IMR-90 (cell line): ENCODE measurements around the gene PRAMEF9. TPM values are rescaled to one million over a fixed set of nuclear protein-coding genes. Genes with fewer than 3 reads are reported as not detected.
"Not testable (repeated sequence)": the region's sequence is repeated elsewhere in the genome, so short reads cannot be mapped to it uniquely, and the experiment has no call there.

Experiments used
- ATAC-seq: fragments of 200-7000 bp; cut with Tn5 transposase; 2 replicates; pipeline ENCODE4 v1.9.1; 2020; ENCODE audit warnings: low read depth, mild to moderate bottlenecking, moderate library complexity
- BruUV-seq: library from RNA; stranded (reverse); fragments of 400-500 nt; replicated peaks from 2 replicates; lab custom pipeline; 2021; lab: Mats Ljungman, UMichigan
- CTCF ChIA-PET: fragments of 300-600 bp; formaldehyde crosslinking; extraction: SDS; loops from one replicate; lab custom pipeline; 2021; ENCODE audit warnings: antibody characterized with exemption; lab: Yijun Ruan, JAX
- POLR2A ChIA-PET: fragments of 300-600 bp; sonication (Branson Sonifier 250); formaldehyde crosslinking; loops from one replicate; lab custom pipeline; 2022; ENCODE audit warnings: antibody characterized with exemption; ENCODE audit not compliant: unreplicated experiment; lab: Charles Lee
- DNase-seq: peaks from one replicate; pipeline ENCODE4 v3.0.0; 2013
- H2AFZ ChIP-seq: replicated peaks from 2 replicates; pipeline ENCODE3; 2013; ENCODE audit warnings: low read length, mild to moderate bottlenecking; ENCODE audit not compliant: poor library complexity
- H2AK5ac ChIP-seq: 2 replicates; pipeline ENCODE4 v1.6.1; 2013; ENCODE audit warnings: low read depth, low read length, inconsistent platforms
- H2AK9ac ChIP-seq: replicated peaks from 2 replicates; pipeline ENCODE3; 2013; ENCODE audit warnings: mild to moderate bottlenecking, low read depth, low read length, moderate library complexity; ENCODE audit not compliant: poor library complexity
- H2BK120ac ChIP-seq: 2 replicates; pipeline ENCODE4 v1.6.1; 2013; ENCODE audit warnings: low read depth, low read length, inconsistent platforms
- H2BK15ac ChIP-seq: 3 replicates; pipeline ENCODE4 v1.6.1; 2013; ENCODE audit warnings: low read depth, low read length, inconsistent platforms
- H2BK20ac ChIP-seq: 2 replicates; pipeline ENCODE4 v1.6.1; 2013; ENCODE audit warnings: low read depth, mild to moderate bottlenecking, inconsistent platforms, low read length, moderate library complexity
- H2BK5ac ChIP-seq: 2 replicates; pipeline ENCODE4 v1.6.1; 2013; ENCODE audit warnings: mild to moderate bottlenecking, low read depth, low read length, inconsistent platforms; ENCODE audit not compliant: poor library complexity, severe bottlenecking
- H3K14ac ChIP-seq: replicated peaks from 2 replicates; pipeline ENCODE4 v1.6.1; 2013; ENCODE audit warnings: low read depth, low read length, inconsistent platforms
- H3K18ac ChIP-seq: 2 replicates; pipeline ENCODE4 v1.6.1; 2013; ENCODE audit warnings: low read depth, low read length, control low read depth
- H3K23ac ChIP-seq: 2 replicates; pipeline ENCODE4 v1.6.1; 2013; ENCODE audit warnings: low read depth, low read length, inconsistent platforms
- H3K27ac ChIP-seq: 2 replicates; pipeline ENCODE4 v1.5.1; 2013; ENCODE audit warnings: mild to moderate bottlenecking, control low read depth, low read length; ENCODE audit not compliant: insufficient read depth
- H3K27me3 ChIP-seq: 2 replicates; pipeline ENCODE4 v1.6.1; 2013; ENCODE audit warnings: low read length; ENCODE audit not compliant: control insufficient read depth, insufficient read depth
- H3K36me3 ChIP-seq: 2 replicates; pipeline ENCODE4 v1.6.1; 2013; ENCODE audit warnings: low read length, mixed read lengths; ENCODE audit not compliant: control insufficient read depth, insufficient read depth
- H3K4ac ChIP-seq: 2 replicates; pipeline ENCODE4 v1.6.1; 2013; ENCODE audit warnings: low read depth, low read length, inconsistent platforms
- H3K4me1 ChIP-seq: 2 replicates; pipeline ENCODE4 v1.6.1; 2013; ENCODE audit warnings: low read length, mixed read lengths; ENCODE audit not compliant: control insufficient read depth, insufficient read depth
- H3K4me2 ChIP-seq: 2 replicates; pipeline ENCODE4 v1.6.1; 2013; ENCODE audit warnings: low read depth, mild to moderate bottlenecking, control low read depth, low read length, moderate library complexity
- H3K4me3 ChIP-seq: 2 replicates; pipeline ENCODE4 v1.5.1; 2013; ENCODE audit warnings: low read depth, mild to moderate bottlenecking, control low read depth, low read length, moderate library complexity; ENCODE audit not compliant: insufficient read depth
- H3K56ac ChIP-seq: 2 replicates; pipeline ENCODE4 v1.6.1; 2013; ENCODE audit warnings: low read length, inconsistent platforms; ENCODE audit not compliant: insufficient read depth; ENCODE audit errors: extremely low read depth
- H3K79me1 ChIP-seq, 2 experiments: 2 replicates each; pipeline ENCODE4 v1.6.1; 2013; ENCODE audit warnings: low read length in 2 of 2, inconsistent platforms in 1 of 2, low read depth in 1 of 2
- H3K9ac ChIP-seq: 2 replicates; pipeline ENCODE4 v1.6.1; 2013; ENCODE audit warnings: low read depth, low read length, control low read depth
- H3K9me1 ChIP-seq: 2 replicates; pipeline ENCODE4 v1.6.1; 2013; ENCODE audit warnings: low read length, inconsistent platforms; ENCODE audit not compliant: insufficient read depth
- H3K9me3 ChIP-seq: 2 replicates; pipeline ENCODE4 v1.6.1; 2013; ENCODE audit warnings: low read length; ENCODE audit not compliant: control insufficient read depth, insufficient read depth
- H4K20me1 ChIP-seq: 2 replicates; pipeline ENCODE4 v1.6.1; 2013; ENCODE audit warnings: low read length, inconsistent platforms; ENCODE audit not compliant: insufficient read depth
- H4K5ac ChIP-seq: 2 replicates; pipeline ENCODE4 v1.6.1; 2013; ENCODE audit warnings: mild to moderate bottlenecking, low read depth, low read length, control low read depth
- H4K8ac ChIP-seq, 2 experiments: 2 replicates each; pipeline ENCODE4 v1.6.1; 2013; ENCODE audit warnings: low read depth in 2 of 2, low read length in 2 of 2, control low read depth in 1 of 2, inconsistent platforms in 1 of 2
- H4K91ac ChIP-seq: 2 replicates; pipeline ENCODE4 v1.6.1; 2013; ENCODE audit warnings: low read depth, low read length, inconsistent platforms; ENCODE audit not compliant: insufficient read depth
- WGBS, 2 experiments: methylation state at CpG; one replicate each; pipeline versions ENCODE4 v1.1.5 to v1.1.7; 2013; ENCODE audit warnings: missing lambda C conversion rate in 2 of 2; ENCODE audit not compliant: insufficient read length in 1 of 2; ENCODE audit errors: extremely low coverage in 2 of 2; 5-methylcytosine and 5-hydroxymethylcytosine counted together
- dilution Hi-C: fragments of 300-500 bp; cut with HindIII; formaldehyde crosslinking; loops from one replicate; pipeline ENCODE4 v1.14.3; 2018; ENCODE audit warnings: low sequenced_read_pairs; ENCODE audit not compliant: unreplicated experiment
- in situ Hi-C: fragments of 300-500 bp; cut with MboI; formaldehyde crosslinking; loops from 3 replicates; pipeline ENCODE4 v1.14.3; 2019; ENCODE audit warnings: low sequenced_read_pairs, inconsistent platforms, mixed read lengths
- intact Hi-C: fragments of 100-400 bp; cut with micrococcal nuclease; formaldehyde crosslinking; loops from 2 replicates; pipeline ENCODE4 v1.10.0; 2022
- polyA plus RNA-seq, 3 experiments: library from polyadenylated mRNA; depleted of rRNA; stranded (reverse); fragments of >200 nt; gene quantifications; 2 replicates each; pipeline ENCODE4 v1.2.3, GENCODE V29; 2012; ENCODE audit warnings: low replicate concordance in 1 of 3
- total RNA-seq: library from RNA; depleted of rRNA; stranded (reverse); fragments of >200 nt; gene quantifications from 2 replicates; pipeline ENCODE4 v1.2.3, GENCODE V29; 2012

Gene PRAMEF9
- total and polyA plus RNA-seq, 2 of the 4 experiments (the other 2 are of a cell fraction): not detected

- H3K36me3 ChIP-seq, H2BK15ac ChIP-seq, H4K5ac ChIP-seq, DNase-seq, BruUV-seq, H3K14ac ChIP-seq, H2AK5ac ChIP-seq, H2AK9ac ChIP-seq, ATAC-seq, H2BK120ac ChIP-seq, H3K79me1 ChIP-seq, H2BK5ac ChIP-seq, H3K9ac ChIP-seq, H4K91ac ChIP-seq, H3K27ac ChIP-seq, H3K27me3 ChIP-seq, H3K4me1 ChIP-seq, H3K9me1 ChIP-seq, H3K4me3 ChIP-seq, H3K56ac ChIP-seq, CTCF ChIA-PET, H2AFZ ChIP-seq, H3K23ac ChIP-seq, intact Hi-C loops, H4K8ac ChIP-seq, H2BK20ac ChIP-seq, in situ Hi-C loops, POLR2A ChIA-PET, H4K20me1 ChIP-seq, H3K18ac ChIP-seq, dilution Hi-C loops, H3K9me3 ChIP-seq, H3K4me2 ChIP-seq, H3K4ac ChIP-seq: not testable (repeated sequence)
- no CpG with 5 or more reads among the region's 3 CpGs for WGBS, 2 experiments
These were observed 47.6 kb downstream of the PRAMEF9 start for GRCh38 chr1:13219203-13219602.

DNA sequence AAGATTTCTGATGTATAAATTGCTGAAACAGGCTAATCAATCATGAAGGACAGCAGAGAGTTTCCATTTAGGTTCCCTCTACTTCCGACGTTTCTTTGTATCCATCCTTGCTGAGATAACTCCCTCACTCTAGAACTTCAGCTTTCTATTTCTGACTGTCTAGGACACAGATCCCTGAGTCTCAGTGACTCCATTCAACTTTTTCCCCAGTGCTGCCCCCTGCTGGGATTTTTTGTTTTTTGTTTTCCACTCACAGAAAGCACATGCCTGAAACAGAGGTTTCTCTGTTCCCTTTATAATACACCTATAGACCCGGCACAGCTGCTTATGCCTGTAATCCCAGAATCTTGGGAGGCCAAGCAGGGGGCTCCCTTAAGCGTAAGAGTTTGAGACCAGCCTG lies 51.1 kb downstream of the PRAMEF9 start:
- dilution Hi-C loops, H3K23ac ChIP-seq, H2BK5ac ChIP-seq, H3K9ac ChIP-seq, DNase-seq, H3K79me1 ChIP-seq, H3K4me2 ChIP-seq, H4K8ac ChIP-seq, in situ Hi-C loops, H3K27me3 ChIP-seq, H2BK15ac ChIP-seq, intact Hi-C loops, H4K20me1 ChIP-seq, H3K9me1 ChIP-seq, H3K4me1 ChIP-seq, H2AFZ ChIP-seq, H3K18ac ChIP-seq, H3K4ac ChIP-seq, CTCF ChIA-PET, H2AK5ac ChIP-seq, H2AK9ac ChIP-seq, H4K91ac ChIP-seq, ATAC-seq, H3K14ac ChIP-seq, H2BK20ac ChIP-seq, H3K36me3 ChIP-seq, H3K27ac ChIP-seq, POLR2A ChIA-PET, BruUV-seq, H3K4me3 ChIP-seq, H4K5ac ChIP-seq, H3K56ac ChIP-seq, H2BK120ac ChIP-seq, H3K9me3 ChIP-seq: not testable (repeated sequence)
- WGBS, 2 experiments: no CpG with 5 or more reads among the region's 4 CpGs
